Keratinocyte (primary cell): ENCODE measurements around the gene SH2D3C.

Experiments
- CTCF ChIP-seq, 3 experiments: IDR thresholded peaks in 1 of 3; conservative IDR thresholded peaks in 1 of 3; optimal IDR thresholded peaks in 1 of 3; 2 replicates in 2 of 3; 3 replicates in 1 of 3; pipeline versions ENCODE3 to v1.5.1; 2011; ENCODE audit warnings: low read length in 3 of 3, mild to moderate bottlenecking in 3 of 3, moderate library complexity in 2 of 3, control low read depth in 1 of 3, inconsistent platforms in 1 of 3; ENCODE audit not compliant: insufficient read depth in 2 of 3; ENCODE audit errors: extremely low read depth in 1 of 3
- EZH2 ChIP-seq: IDR thresholded peaks from one replicate; pipeline ENCODE4 v1.6.1; 2012; ENCODE audit warnings: inconsistent platforms, mild to moderate bottlenecking, low read length, moderate library complexity

- no peak for TF ChIP-seq CTCF (optimal IDR thresholded peaks at IDR 0.05 in 1 of 3, IDR thresholded peaks at IDR 0.05 in 1 of 3, conservative IDR thresholded peaks at IDR 0.05 in 1 of 3; ENCODE audit: extremely low read depth in 1 of 3, insufficient read depth in 2 of 3, low read length in 3 of 3)
- TF ChIP-seq EZH2 = no peak
These were observed 56.3 kb downstream of the SH2D3C start for GRCh38 chr9:127722055-127722745.
